Suprapubic skin (tissue), 3 donors: Measurements from ENCODE around the gene TMEM131L.

Experiments
- POLR2AphosphoS5 ChIP-seq, 3 donors: sonication (generic); formaldehyde crosslinking; IDR thresholded peaks; one replicate each; pipeline ENCODE4 v1.6.1; 2017; ENCODE audit warnings: antibody characterized with exemption in 3 of 3
- TF ChIP-seq, protein P1 (sequence below), 2 donors: fragments of 200-600 bp in 1 of 2; fragments of 450-650 bp in 1 of 2; sonication (generic) in 1 of 2; IDR thresholded peaks; one replicate each; pipeline ENCODE4 v1.5.1; 2016 to 2019; ENCODE audit warnings: antibody characterized with exemption in 2 of 2, mild to moderate bottlenecking in 1 of 2, moderate library complexity in 1 of 2

DNA sequence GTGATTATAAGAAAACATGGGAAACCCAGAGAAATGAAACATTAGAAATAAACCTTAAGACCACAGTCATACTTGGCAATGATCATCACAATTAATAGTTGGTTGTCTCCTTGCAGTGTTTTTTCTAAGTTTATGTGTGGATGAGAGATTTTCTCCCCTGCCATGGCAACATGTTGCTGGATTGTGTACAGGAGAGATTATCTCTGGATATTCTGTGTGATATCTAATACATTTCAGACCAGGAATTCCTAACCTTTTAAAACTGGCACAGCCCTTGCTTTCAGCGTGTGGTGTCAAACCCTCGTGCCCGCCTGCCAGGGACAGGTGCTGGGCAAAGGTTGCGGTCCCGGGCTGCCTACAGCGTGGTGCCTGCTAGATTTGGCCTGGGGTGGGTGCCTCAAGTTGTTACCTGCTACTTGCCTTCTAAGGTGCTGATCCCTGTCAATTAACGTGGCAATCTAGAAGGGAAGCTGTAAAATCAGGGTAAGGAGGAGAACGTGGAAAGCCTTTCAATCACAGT is 100.5 kb downstream of the TMEM131L start:
- TF ChIP-seq, protein P1, sequence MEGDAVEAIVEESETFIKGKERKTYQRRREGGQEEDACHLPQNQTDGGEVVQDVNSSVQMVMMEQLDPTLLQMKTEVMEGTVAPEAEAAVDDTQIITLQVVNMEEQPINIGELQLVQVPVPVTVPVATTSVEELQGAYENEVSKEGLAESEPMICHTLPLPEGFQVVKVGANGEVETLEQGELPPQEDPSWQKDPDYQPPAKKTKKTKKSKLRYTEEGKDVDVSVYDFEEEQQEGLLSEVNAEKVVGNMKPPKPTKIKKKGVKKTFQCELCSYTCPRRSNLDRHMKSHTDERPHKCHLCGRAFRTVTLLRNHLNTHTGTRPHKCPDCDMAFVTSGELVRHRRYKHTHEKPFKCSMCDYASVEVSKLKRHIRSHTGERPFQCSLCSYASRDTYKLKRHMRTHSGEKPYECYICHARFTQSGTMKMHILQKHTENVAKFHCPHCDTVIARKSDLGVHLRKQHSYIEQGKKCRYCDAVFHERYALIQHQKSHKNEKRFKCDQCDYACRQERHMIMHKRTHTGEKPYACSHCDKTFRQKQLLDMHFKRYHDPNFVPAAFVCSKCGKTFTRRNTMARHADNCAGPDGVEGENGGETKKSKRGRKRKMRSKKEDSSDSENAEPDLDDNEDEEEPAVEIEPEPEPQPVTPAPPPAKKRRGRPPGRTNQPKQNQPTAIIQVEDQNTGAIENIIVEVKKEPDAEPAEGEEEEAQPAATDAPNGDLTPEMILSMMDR (IDR thresholded peaks at IDR 0.05) = no peak
- no peak for TF ChIP-seq POLR2AphosphoS5 (IDR thresholded peaks at IDR 0.05)
